HepG2 (cell line): Measurements from ENCODE around the gene NSD1.

Experiments used
- CHD4 ChIP-seq: fragments of 200-600 bp; sonication (generic); IDR thresholded peaks from 2 replicates; pipeline ENCODE4 v1.7.0; 2017; ENCODE audit warnings: mild to moderate bottlenecking, low read length, borderline replicate concordance
- CREM ChIP-seq, 2 experiments: sonication (generic) in 1 of 2; formaldehyde crosslinking in 1 of 2; IDR thresholded peaks; 2 replicates each; pipeline versions ENCODE4 v1.4.0 to v1.6.1; 2016 to 2020; ENCODE audit warnings: antibody characterized with exemption in 1 of 2, mild to moderate bottlenecking in 1 of 2, missing genetic modification reagents in 1 of 2
- HOXA7 ChIP-seq: sonication (generic); formaldehyde crosslinking; IDR thresholded peaks from 2 replicates; pipeline ENCODE4 v1.8.1; 2022; ENCODE audit warnings: mild to moderate bottlenecking, missing genetic modification reagents, moderate library complexity
- NFIC ChIP-seq: IDR thresholded peaks from 2 replicates; pipeline ENCODE4 v1.6.1; 2012; ENCODE audit warnings: mild to moderate bottlenecking, low read length, inconsistent platforms
- RBAK ChIP-seq: sonication (generic); formaldehyde crosslinking; IDR thresholded peaks from 2 replicates; pipeline ENCODE4 v1.5.1; 2020; ENCODE audit warnings: mild to moderate bottlenecking, missing genetic modification reagents
- SP1 ChIP-seq, 2 experiments: fragments of 450-650 bp in 1 of 2; sonication (generic) in 1 of 2; formaldehyde crosslinking in 1 of 2; IDR thresholded peaks; 2 replicates each; pipeline versions ENCODE4 v1.4.0 to v1.6.1; 2016 to 2020; ENCODE audit warnings: missing genetic modification reagents in 1 of 2
- ZNF7 ChIP-seq: IDR thresholded peaks from 2 replicates; pipeline ENCODE4 v1.6.1; 2016; ENCODE audit warnings: missing biosample characterization, missing genetic modification reagents
- TF ChIP-seq, protein P1 (sequence below): sonication (generic); formaldehyde crosslinking; IDR thresholded peaks from 2 replicates; pipeline ENCODE4 v1.5.0; 2020; ENCODE audit warnings: mild to moderate bottlenecking, missing genetic modification reagents, moderate library complexity
- TF ChIP-seq, protein P2 (sequence below), 2 experiments: IDR thresholded peaks; 2 replicates each; pipeline ENCODE4 v1.6.1; 2011 to 2012; ENCODE audit warnings: low read length in 2 of 2, borderline replicate concordance in 1 of 2, low read depth in 1 of 2, mild to moderate bottlenecking in 1 of 2, moderate library complexity in 1 of 2

DNA sequence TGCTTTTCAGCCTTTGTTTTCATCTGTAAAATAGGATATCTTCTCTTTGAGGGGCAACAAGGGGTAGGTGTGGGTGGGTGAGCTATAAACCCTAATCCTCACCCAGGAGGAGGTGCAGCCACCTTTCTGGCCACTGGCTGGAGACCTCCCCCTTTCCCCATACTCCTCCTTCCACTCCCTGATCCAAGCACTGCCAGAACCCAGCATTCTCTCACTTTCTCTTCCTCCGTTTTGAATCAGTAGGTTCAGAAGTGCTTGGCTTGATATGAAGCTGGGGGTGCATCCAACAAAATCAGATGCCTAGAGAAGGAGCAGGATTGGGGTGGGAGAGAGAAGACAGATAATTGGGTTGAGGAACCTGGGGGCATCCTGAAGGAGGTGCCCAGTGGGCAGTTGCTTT is 6.8 kb upstream of the NSD1 start:
- TF ChIP-seq ZNF7 (CRISPR knock-in tag) (no peak), HOXA7 (CRISPR knock-in tag) (no peak), NFIC (no peak), SP1 (IDR thresholded peaks at IDR 0.05) (no peak), SP1 (CRISPR knock-in tag; IDR thresholded peaks at IDR 0.05) (no peak), CHD4 (no peak), CREM (IDR thresholded peaks at IDR 0.05) (no peak), CREM (CRISPR knock-in tag; IDR thresholded peaks at IDR 0.05) (no peak), RBAK (CRISPR knock-in tag) (no peak)
- TF ChIP-seq, protein P1, sequence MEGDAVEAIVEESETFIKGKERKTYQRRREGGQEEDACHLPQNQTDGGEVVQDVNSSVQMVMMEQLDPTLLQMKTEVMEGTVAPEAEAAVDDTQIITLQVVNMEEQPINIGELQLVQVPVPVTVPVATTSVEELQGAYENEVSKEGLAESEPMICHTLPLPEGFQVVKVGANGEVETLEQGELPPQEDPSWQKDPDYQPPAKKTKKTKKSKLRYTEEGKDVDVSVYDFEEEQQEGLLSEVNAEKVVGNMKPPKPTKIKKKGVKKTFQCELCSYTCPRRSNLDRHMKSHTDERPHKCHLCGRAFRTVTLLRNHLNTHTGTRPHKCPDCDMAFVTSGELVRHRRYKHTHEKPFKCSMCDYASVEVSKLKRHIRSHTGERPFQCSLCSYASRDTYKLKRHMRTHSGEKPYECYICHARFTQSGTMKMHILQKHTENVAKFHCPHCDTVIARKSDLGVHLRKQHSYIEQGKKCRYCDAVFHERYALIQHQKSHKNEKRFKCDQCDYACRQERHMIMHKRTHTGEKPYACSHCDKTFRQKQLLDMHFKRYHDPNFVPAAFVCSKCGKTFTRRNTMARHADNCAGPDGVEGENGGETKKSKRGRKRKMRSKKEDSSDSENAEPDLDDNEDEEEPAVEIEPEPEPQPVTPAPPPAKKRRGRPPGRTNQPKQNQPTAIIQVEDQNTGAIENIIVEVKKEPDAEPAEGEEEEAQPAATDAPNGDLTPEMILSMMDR (CRISPR knock-in tag), result no peak
- TF ChIP-seq, protein P2, sequence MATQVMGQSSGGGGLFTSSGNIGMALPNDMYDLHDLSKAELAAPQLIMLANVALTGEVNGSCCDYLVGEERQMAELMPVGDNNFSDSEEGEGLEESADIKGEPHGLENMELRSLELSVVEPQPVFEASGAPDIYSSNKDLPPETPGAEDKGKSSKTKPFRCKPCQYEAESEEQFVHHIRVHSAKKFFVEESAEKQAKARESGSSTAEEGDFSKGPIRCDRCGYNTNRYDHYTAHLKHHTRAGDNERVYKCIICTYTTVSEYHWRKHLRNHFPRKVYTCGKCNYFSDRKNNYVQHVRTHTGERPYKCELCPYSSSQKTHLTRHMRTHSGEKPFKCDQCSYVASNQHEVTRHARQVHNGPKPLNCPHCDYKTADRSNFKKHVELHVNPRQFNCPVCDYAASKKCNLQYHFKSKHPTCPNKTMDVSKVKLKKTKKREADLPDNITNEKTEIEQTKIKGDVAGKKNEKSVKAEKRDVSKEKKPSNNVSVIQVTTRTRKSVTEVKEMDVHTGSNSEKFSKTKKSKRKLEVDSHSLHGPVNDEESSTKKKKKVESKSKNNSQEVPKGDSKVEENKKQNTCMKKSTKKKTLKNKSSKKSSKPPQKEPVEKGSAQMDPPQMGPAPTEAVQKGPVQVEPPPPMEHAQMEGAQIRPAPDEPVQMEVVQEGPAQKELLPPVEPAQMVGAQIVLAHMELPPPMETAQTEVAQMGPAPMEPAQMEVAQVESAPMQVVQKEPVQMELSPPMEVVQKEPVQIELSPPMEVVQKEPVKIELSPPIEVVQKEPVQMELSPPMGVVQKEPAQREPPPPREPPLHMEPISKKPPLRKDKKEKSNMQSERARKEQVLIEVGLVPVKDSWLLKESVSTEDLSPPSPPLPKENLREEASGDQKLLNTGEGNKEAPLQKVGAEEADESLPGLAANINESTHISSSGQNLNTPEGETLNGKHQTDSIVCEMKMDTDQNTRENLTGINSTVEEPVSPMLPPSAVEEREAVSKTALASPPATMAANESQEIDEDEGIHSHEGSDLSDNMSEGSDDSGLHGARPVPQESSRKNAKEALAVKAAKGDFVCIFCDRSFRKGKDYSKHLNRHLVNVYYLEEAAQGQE (IDR thresholded peaks at IDR 0.05; ENCODE audit: borderline replicate concordance in 1 of 2, low read depth in 1 of 2, low read length in 2 of 2), result no peak
